Bladder microvascular endothelial cell (primary cell): ENCODE results near the gene POLN. TPM values are rescaled to one million over a fixed set of nuclear protein-coding genes. Genes with fewer than 3 reads are reported as not detected.

Source experiments
- total RNA-seq: library from RNA; depleted of rRNA; stranded (reverse); fragments of >200 nt; gene quantifications from 2 replicates; pipeline ENCODE4 v1.2.3, GENCODE V29; 2014

POLN gene
- 2.3 and 4.3 TPM in 2 replicates for total RNA-seq

GRCh38 chr4:2241410-2242353 lies at the start of gene POLN, which contains the start of gene HAUS3:
Gene POLN (minus strand): TSS chr4:2242121. CDS start chr4:2229231, 12,890 bp downstream.
Gene HAUS3 (minus strand): TSS chr4:2242121. CDS start chr4:2240946, 1,175 bp downstream.

GRCh38 chr4:2261853-2262144 lies 19.9 kb upstream of the POLN start, which contains the start of gene MXD4:
Gene MXD4 (minus strand): TSS chr4:2262109. CDS start chr4:2261980, 129 bp downstream.

GRCh38 chr4:2059046-2059725 lies 182.7 kb downstream of the POLN start, which contains the start of gene NAT8L:
Gene NAT8L (plus strand): TSS chr4:2059327. CDS start chr4:2059512, 185 bp downstream.

Other genes with a start within 250 kb of the POLN start
- gene NELFA, start 233.1 kb downstream of the POLN start, total RNA-seq = 11.5 and 15.0 TPM in 2 replicates
- gene NAT8L, start 182.8 kb downstream of the POLN start, total RNA-seq = under 0.01 TPM in 2 replicates
- 7.0 and 11.3 TPM in 2 replicates for gene HAUS3, start within 50 bp of the POLN start, total RNA-seq
- 56.8 and 79.3 TPM in 2 replicates for gene MXD4, start 20.0 kb upstream of the POLN start, total RNA-seq
- gene ZFYVE28, start 176.5 kb upstream of the POLN start, total RNA-seq = 8.6 and 8.7 TPM in 2 replicates
- gene CFAP99, start 176.8 kb upstream of the POLN start, total RNA-seq = 0.16 TPM in 1 of 2 replicates, not detected in the other
- gene RNF4, start 227.0 kb upstream of the POLN start, total RNA-seq = 27.7 and 51.6 TPM in 2 replicates